AG10803 (cell line): ENCODE results near the gene DHRSX.

Source experiments
- DNase-seq: peaks from one replicate; pipeline ENCODE4 v3.0.0; 2010; ENCODE audit warnings: low read depth
- H3K4me3 ChIP-seq: 2 replicates; pipeline ENCODE4 v1.5.1; 2011; ENCODE audit warnings: mild to moderate bottlenecking, low read length, control low read depth
- TF ChIP-seq, protein P1 (sequence below): conservative IDR thresholded peaks from 2 replicates; pipeline ENCODE4 v1.5.1; 2011; ENCODE audit warnings: mild to moderate bottlenecking, low read length, control low read depth, inconsistent platforms

DHRSX gene

DNA sequence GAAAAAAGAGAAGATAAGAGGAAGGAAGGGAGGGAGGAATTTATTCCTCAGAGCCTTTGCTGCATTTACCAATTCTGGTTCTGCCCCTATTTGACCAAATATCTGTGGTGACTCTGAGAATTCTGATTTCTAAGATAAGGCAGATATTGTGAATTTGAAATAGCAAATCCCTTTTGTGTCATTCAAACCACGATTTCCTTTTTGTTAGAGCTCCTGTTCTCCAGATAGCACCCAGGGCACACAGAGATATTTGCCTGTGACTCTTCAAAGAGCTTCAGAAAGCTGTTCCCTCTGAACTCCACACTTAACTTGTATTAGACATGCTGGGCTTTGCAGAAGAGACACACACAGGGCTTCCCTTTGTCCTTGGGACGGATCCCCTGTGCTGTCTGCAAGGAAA, 272.2 kb downstream of the DHRSX start:
- DNase-seq = no peak
- H3K4me3 ChIP-seq = no peak overlapping the region
- TF ChIP-seq, protein P1, sequence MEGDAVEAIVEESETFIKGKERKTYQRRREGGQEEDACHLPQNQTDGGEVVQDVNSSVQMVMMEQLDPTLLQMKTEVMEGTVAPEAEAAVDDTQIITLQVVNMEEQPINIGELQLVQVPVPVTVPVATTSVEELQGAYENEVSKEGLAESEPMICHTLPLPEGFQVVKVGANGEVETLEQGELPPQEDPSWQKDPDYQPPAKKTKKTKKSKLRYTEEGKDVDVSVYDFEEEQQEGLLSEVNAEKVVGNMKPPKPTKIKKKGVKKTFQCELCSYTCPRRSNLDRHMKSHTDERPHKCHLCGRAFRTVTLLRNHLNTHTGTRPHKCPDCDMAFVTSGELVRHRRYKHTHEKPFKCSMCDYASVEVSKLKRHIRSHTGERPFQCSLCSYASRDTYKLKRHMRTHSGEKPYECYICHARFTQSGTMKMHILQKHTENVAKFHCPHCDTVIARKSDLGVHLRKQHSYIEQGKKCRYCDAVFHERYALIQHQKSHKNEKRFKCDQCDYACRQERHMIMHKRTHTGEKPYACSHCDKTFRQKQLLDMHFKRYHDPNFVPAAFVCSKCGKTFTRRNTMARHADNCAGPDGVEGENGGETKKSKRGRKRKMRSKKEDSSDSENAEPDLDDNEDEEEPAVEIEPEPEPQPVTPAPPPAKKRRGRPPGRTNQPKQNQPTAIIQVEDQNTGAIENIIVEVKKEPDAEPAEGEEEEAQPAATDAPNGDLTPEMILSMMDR = no peak

DNA sequence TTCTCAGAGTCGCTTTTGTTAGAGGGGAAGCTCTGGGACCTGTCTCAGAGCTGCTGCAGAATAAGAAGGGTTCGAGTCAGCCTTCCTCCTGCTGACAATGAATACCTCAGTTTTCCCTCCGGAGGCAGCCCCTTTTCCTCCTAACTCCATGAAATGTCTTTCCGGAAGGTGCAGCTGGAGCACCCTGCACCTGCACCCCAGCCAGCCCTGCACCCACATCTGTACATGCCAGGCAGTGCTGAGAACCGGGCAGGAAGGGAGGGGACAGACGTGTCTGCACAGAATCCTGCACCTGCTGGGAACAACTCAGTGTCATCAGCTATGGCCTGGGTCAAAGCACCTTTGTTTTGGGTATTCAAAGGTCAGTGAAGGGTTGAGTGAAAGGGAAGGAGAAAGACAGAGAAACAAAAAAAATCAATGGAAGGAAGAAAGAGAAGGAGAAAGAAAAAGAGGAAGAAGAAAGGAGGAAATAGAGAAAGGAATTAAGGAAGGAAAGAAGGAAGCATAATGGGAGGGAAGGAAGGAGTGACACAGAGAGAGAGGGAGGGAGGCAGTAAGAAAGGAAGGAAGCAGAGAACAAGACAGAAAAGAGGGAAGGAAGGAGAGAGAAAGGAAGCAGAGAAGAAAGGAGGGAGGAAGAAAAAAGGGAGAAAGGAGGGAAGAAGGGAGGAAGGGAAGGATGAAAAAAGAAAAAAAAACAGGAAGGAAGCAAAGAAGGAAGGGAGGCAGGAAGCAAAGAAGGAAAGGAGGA, 273.7 kb downstream of the DHRSX start:
- DNase-seq = no peak
- no peak overlapping the region for H3K4me3 ChIP-seq
- TF ChIP-seq, protein P1 = no peak

DNA sequence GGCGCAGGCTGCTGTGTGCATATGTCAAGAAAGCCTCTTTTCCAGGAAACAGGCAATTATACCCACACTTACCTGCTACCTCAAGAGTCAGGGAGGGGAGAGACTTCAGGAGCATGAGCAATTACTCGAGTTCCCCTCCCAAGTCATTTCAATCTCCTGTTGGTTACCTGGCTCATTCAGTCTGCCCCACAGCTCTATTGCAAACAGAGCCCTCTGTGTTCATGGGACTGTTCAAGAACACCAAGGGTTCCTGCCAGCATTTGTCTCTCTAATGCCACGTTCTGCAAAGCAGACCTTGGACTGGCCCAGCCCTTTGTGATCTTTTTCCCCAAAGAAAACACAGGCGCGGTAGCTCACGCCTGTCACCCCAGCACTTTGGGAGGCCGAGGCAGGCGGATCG, 274.6 kb downstream of the DHRSX start:
- H3K4me3 ChIP-seq = no peak overlapping the region
- TF ChIP-seq, protein P1 = no peak
- no peak for DNase-seq

GRCh38 chrX:2224597-2225235, 276.1 kb downstream of the DHRSX start:
- TF ChIP-seq, protein P1 = no peak

DNA sequence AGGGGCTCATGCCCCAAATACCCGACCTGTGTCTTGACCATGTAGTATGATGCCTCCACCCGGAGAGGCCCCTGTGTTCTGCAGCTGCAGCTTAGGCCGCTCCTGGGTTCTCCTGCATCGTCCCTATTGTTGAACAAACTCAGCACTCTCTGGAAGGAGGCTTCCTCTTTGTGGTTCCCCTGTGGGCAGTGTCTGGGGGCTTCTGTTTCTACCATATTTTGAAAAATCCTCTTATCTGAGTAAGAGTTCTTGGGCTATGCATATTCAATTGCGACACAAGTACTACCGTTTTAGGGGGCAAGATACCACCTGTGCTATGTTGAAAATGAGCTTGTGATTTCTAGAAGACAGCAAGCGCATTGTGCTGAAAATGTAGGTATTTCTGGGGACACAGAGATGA, 276.6 kb downstream of the DHRSX start:
- DNase-seq = no peak
- H3K4me3 ChIP-seq = no peak overlapping the region
- TF ChIP-seq, protein P1 = no peak

More at GRCh38 chrX:2224597-2225235, 276.1 kb downstream of the DHRSX start:
- no peak for DNase-seq
- H3K4me3 ChIP-seq = no peak overlapping the region

GRCh38 chrX:2220829-2221567, 279.8 kb downstream of the DHRSX start:
- TF ChIP-seq, protein P1 = no peak
- no peak overlapping the region for H3K4me3 ChIP-seq
- DNase-seq = no peak
